ENCODE data around the gene LPAR2.

Gene LPAR2

DNA sequence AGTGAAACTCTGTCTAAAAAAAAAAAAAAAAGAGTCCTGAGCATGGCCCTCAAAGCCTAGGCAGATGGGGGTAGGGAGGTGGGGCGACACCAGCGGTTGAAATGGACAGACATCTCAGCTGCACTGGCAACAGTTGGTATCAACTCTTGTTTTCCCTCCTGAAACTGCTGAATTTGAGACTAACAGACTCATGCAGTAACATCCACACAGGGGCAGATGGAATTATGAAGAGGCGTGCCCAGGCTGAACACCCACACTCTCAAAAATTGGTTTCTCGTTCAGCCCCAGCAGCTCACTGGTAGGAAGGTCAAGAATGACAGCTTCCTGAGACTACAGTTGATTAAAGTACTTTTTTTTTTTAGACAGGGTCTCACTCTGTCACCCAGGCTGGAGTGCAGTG is 33.6 kb downstream of the LPAR2 start:
- TF ChIP-seq, protein P1, sequence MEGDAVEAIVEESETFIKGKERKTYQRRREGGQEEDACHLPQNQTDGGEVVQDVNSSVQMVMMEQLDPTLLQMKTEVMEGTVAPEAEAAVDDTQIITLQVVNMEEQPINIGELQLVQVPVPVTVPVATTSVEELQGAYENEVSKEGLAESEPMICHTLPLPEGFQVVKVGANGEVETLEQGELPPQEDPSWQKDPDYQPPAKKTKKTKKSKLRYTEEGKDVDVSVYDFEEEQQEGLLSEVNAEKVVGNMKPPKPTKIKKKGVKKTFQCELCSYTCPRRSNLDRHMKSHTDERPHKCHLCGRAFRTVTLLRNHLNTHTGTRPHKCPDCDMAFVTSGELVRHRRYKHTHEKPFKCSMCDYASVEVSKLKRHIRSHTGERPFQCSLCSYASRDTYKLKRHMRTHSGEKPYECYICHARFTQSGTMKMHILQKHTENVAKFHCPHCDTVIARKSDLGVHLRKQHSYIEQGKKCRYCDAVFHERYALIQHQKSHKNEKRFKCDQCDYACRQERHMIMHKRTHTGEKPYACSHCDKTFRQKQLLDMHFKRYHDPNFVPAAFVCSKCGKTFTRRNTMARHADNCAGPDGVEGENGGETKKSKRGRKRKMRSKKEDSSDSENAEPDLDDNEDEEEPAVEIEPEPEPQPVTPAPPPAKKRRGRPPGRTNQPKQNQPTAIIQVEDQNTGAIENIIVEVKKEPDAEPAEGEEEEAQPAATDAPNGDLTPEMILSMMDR (IDR thresholded peaks at IDR 0.05; ENCODE audit: low read length, missing control alignments): no peak
- no peak for DNase-seq (ENCODE audit: low read depth)
- H3K4me3 ChIP-seq (replicated peaks; ENCODE audit: low read depth, low read length): no peak overlapping the region

DNA sequence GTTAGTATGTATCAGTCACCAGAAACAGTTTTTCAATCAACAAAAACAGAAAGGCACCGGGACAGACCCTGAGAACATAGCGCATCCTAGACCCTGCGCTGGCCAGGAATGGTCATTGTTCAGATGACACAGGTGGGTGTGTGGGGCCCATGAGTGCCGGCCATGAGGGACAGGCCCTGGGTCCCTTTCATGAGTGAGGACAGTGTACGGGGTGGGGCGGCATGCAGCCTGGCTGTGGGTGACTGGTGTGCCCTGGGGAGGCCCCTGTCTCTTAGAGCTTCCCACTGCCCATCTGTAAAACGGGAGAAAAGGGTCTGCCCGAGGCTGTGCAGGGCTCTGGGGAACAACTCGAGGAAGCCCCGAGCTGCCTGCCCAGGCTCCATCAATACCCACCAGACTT is 35.3 kb downstream of the LPAR2 start:
- no peak overlapping the region for H3K4me3 ChIP-seq (replicated peaks; ENCODE audit: low read depth, low read length)
- TF ChIP-seq, protein P1 (IDR thresholded peaks at IDR 0.05; ENCODE audit: low read length, missing control alignments): no peak
- DNase-seq (ENCODE audit: low read depth): no peak

DNA sequence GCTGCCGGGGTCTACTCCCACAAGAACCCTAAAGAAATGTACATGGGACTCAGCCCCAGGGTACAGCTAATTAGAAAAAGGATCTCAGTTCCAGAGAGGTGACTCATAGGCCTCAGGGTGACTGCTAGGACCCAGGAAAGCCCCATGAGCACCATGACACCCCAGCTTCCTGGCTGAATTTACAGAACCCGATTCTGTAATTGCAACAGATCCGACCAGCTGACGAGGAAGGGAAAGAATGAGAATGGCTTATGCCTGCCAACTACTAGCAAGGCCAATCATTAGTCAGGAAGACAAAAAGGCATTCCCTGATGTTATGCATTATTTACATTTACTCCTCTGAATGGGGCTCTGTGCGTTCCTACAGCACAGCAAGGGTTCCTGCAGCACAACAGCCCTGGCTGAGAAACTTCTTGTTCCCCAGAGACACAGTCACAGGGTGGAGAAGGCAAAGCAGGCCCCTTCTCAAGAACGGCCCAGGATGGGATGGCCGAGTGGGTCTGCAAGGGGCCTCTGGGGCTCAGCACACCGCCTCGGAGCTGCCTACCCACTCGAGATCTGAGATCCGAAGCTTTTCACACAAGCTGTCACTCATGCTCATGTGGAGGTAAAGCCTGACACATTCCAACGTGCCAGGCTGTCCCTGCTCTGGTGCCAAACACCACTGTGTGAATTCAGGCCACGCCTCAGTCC is 36.7 kb downstream of the LPAR2 start:
- H3K4me3 ChIP-seq (replicated peaks; ENCODE audit: low read depth, low read length): no peak overlapping the region
- peak; percentile 90 for DNase-seq (ENCODE audit: low read depth)
- TF ChIP-seq, protein P1 (IDR thresholded peaks at IDR 0.05; ENCODE audit: low read length, missing control alignments): no peak

DNA sequence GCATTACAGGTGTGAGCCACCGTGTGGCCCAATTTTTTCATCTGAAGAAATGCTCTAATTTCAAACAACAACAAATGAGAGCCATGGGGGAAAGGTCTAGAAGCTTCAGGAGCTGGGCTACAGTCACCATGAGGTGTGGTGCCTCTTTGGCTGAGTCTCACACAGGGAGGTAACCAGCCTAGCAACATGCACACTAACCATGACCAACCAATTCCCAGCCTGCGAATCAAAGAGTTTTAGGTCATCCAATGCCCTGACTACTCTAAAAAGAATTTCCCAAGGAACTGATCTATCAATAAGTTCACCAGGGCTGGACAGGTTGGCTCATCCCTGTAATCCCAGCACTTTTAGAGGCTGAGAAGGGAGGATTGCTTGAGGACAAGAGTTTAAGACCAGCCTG is 39.5 kb downstream of the LPAR2 start:
- TF ChIP-seq, protein P1 (IDR thresholded peaks at IDR 0.05; ENCODE audit: low read length, missing control alignments): no peak
- DNase-seq (ENCODE audit: low read depth): no peak
- H3K4me3 ChIP-seq (replicated peaks; ENCODE audit: low read depth, low read length): no peak overlapping the region

DNA sequence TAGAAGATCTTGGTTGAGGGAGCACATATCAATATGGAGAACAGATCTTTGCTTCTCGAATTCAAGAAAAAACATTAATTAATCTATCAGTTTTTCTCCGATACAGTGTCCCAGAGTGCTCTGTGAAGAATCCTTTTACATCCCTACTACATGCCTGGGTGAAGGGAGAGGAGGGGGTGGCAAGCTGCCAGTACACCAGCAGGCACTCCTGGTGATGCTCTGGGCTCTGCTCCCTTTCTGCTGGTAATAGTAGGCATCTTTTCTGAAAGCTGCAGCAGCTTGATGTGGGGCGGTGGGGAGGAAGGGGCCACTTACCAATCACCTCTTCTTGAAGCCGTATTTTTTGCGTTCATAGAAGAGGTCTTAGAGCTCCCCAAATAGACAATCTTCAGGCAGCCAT is 40.2 kb downstream of the LPAR2 start:
- H3K4me3 ChIP-seq (replicated peaks; ENCODE audit: low read depth, low read length): no peak overlapping the region
- TF ChIP-seq, protein P1 (IDR thresholded peaks at IDR 0.05; ENCODE audit: low read length, missing control alignments): no peak
- DNase-seq (ENCODE audit: low read depth): no peak

DNA sequence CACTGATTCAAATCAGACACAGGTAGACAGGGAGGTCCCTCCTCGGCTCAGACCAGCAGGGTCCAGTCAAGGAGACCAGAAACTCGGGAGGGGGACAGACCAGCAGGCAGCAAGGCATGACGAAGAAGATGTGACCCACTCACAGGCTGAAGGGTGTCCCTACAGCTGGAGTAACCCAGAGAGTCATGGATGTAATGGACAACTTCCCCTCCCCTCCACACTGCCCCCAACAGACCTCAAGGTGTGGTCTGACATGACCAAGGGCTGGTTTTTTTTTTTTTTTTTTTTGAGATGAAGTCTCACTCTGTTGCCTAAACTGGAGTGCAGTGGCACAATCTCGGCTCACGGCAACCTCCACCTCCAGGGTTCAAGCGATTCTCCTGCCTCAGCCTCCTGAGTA is 43.7 kb downstream of the LPAR2 start:
- no peak for DNase-seq (ENCODE audit: low read depth)
- H3K4me3 ChIP-seq (replicated peaks; ENCODE audit: low read depth, low read length): no peak overlapping the region
- TF ChIP-seq, protein P1 (IDR thresholded peaks at IDR 0.05; ENCODE audit: low read length, missing control alignments): no peak

DNA sequence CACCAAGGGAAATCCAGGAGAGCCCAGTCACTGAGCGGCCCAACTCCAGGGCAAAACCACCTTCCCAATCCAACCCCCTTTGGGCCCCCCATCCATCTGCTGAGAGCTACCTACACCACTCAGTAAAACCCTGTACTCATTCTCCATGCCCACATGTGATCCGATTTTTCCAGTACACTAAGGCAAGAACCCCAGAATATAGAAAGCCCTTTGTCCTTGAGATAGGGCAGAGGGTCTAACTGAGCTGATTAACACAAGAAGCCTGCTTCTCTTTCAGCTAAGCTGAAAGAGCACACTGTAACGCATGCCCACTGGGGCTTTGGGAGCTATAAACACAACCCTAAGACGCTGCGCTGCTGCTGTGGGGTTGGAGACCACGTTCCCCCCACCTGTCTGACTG is 45.5 kb downstream of the LPAR2 start:
- no peak for DNase-seq (ENCODE audit: low read depth)
- H3K4me3 ChIP-seq (replicated peaks; ENCODE audit: low read depth, low read length): no peak overlapping the region
- TF ChIP-seq, protein P1 (IDR thresholded peaks at IDR 0.05; ENCODE audit: low read length, missing control alignments): no peak

All from fibroblast of pulmonary artery (primary cell).